Measurements from ENCODE around the gene RNF222.
"Not testable (repeated sequence)": the region's sequence is repeated elsewhere in the genome, so short reads cannot be mapped to it uniquely, and the experiment has no call there.

The RNF222 gene

DNA sequence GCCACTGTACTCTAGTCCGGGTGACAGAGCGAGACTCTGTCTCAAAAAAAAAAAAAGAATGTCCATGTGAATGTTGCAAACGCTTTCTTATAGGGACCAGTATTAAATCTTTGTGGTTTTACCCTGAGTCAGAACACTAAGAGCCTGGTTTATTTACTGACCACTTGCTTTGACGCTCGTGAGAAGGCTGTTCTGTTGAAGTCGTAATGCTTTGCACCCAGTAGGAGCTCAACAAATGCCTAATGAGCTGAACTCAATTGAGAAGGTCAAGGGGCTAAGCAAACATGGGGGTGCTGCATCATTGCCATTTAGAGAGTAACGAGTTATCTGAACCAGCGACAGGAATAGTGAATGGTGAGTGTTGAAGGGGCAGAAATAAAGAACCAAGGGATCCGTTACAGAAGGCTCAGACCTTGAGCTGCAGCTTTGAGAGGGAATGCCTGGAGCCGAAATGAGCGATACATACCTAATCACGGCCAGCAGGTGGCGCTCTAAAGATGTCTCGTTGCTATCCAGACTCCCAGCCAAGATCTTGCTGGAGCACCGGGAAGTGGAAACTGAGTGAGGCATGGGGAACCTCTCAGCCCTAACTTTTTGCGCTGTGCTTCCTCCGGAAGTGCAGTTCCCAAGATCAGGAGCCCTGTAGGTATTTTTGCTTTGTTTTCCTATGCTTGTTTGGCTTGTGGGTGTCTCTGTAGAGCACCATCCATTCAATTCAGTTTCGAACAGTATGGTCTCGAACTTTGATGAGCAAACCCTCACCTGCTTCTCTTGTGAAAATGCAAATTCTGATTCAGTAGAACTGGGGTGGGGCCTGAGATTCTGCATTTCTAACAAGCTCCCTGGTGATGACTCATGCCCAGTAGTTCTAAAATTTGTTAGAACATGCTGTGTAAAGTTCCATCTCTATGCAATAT, 12.6 kb upstream of the RNF222 start:
- DNase-seq: peak; percentile 50 to 89

DNA sequence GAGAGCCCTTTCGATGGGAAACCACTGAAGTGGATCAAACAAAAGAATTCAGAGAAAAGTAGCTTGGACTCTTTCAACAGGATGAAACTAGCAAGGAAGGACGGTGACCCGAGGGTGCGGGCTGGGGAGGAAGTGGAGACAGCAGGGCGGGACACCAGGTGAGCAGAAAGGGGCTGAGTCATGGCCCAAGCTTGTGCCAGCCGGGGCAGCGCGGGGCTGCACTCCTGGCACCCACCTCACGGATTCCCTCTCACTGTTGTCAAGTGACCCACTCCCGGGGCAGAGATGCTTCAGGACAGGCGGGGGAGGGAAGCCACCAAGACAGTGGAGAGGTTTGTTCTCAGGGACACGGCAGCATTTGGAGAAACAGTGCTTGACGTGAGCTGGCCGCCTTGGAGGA, 10.7 kb upstream of the RNF222 start:
- DNase-seq: no peak

GRCh38 chr17:8406174-8406573, 8.5 kb upstream of the RNF222 start:
- DNase-seq: no peak

DNA sequence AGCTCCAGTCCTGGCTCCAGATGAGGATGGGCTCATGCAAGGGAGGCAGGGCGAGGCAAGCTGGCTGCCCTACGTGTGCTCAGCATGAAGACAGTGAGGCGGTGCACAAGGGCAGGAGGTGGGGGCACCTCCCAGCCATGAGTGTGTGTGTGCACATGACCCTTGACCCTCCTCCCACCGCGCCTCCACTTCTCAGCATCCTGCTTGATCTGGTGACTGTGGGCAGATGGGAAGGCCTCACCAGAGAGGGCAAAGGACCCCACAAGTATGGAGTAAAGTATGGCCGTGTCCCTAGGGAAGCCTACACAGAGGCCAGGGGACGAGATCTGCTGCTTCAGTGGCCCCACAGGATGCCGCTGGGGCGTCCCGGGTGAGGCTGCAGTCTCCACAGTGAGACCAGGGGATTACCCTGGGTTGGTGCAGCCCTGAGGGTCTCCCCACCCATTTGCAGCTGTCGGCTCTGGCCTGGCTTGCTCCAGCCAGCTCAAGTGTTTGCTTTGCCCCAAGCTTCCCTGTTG, 7.9 kb upstream of the RNF222 start:
- no peak for DNase-seq

DNA sequence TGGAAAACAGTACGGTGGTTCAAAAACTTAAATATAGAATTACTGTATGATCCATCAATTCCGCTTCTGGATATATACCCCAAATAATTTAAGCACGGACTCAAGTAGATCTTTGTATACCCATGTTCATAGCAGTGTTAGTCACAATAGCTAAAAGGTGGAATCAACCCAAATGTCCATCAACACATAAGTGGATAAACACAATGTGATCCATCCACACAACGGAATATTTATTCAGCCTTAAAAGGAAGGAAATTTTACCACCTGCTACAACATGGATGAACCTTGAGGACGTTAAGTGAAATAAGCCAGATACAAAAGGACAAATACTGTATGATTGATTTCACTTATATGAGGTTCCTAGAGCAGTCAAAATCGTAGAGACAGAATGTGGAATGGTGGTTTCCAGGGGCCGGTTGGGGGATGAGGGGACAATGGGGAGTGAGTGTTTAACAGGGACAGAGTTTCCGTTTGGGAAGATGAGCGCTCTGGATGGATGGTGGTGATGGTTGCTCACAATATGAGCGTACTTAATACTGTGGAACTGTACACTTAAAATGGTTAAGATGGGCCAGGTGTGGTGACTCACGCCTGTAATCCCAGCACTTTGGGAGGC, 5.4 kb upstream of the RNF222 start:
- no peak for DNase-seq

GRCh38 chr17:8401107-8401506, 3.5 kb upstream of the RNF222 start:
- no peak for DNase-seq

GRCh38 chr17:8398980-8399379, 1.4 kb upstream of the RNF222 start:
- no peak for DNase-seq

DNA sequence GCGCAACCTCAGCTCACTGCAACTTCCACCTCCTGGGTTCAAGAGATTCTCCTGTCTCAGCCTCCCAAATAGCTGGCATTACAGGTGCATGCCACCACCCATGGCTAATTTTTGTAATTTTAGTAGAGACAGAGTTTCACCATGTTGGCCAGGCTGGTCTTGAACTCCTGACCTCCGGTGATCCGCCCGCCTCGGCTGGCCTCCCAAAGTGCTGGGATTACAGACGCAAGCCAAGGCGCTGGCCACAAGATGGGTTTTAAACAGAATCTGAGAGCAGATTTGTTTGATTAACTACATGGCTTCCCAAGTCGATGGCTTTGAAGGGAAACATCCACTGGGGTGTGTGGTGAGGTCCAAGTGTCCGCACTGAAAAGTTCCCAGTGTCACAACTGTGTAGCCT, 3.1 kb downstream of the RNF222 start:
- DNase-seq: not testable (repeated sequence)

DNA sequence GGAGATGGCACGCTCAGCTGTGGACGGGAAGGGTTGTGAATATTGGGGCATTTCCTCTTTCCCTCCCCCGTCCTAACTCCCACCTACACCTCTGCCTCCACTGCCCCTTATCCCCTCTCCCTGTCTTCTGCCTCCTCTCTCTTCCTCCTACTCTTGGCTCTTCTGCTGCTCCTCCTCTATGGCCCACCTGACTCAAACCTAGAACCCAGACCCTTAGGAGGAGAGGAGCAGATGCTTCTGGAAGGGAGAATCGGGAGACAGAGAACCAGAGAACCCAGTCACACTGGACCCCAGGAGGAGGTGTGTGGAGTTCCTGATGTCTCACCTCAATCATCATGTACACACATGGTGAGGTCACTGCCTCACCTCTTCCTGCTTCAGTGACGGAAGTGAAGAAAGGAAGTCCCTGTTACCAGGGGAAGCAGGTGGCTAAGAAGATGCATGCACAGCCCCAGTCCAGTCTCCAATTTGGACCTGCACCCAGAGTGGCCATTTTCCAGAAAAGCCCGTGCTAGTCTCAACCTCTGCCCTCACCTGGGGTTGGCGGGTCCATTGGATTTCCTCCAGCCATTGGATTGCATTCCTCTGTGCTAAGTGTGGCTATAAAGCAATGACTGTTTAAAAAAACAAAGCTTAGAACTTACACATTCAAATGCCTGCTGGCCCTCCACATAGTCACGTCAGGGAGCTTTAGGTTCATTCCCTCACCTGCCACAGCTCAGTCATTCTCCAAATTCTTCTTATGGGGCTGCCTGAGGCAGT, 4.0 kb downstream of the RNF222 start:
- no peak for DNase-seq

DNA sequence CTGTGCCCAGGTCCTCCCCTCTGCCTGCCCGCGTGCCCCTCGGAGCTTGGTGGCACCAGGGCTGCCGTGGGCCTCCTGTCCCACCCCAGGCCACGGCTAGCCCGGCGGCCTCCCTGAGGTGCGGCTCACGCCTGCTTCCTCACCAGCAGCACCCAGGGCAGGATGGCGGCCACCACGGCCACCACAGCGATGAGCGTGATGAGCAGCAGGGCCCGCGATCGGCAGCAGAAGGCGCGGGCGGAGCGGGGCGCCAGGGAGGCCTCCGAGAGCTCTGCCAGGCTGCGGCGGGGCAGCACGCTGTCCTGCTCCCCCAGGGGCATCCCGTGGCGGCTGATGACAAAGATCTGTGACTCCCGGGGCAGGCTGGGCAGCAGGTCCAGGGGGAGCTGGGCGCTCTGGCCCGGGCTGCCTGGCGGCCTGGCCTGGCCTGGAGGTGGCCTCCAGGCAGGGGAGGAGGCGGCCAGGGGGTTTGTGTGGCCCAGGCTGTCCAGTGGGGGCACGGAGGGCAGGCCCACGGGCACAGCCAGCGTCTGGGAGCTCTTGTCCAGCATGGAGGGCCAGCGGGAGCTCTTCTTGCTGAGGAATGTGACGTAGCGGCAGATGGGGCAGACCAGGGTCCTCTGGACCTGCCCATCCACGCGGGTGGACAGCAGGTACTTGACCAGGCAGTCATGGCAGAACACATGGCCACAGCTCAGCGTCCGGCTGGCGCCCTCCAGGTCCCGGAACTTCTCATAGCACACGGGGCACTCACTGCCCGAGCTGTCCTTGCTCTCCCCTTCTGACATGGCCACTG, 4.8 kb downstream of the RNF222 start:
- DNase-seq: no peak

DNA sequence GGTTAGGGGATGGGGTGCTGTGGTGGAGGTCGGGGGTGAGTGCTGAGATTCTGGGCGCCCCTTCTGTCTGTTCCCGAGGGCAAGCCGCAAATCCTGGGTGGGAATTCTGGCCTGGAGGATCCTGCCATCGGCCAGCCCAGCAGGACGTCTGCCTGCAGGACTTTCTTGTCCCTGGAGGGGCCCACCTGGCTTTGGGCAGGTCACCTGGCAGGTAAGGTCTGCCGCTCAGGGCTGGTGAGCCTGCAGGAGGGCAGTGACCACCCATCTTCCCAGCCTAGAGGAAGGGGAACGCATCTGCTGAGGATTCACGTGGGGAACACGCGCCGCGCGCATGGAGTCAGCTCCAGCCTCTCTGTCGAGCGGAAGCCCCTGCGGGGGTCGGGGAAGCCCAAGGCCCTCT, 5.4 kb downstream of the RNF222 start:
- no peak for DNase-seq

GRCh38 chr17:8391711-8392110, 5.9 kb downstream of the RNF222 start:
- no peak for DNase-seq

DNA sequence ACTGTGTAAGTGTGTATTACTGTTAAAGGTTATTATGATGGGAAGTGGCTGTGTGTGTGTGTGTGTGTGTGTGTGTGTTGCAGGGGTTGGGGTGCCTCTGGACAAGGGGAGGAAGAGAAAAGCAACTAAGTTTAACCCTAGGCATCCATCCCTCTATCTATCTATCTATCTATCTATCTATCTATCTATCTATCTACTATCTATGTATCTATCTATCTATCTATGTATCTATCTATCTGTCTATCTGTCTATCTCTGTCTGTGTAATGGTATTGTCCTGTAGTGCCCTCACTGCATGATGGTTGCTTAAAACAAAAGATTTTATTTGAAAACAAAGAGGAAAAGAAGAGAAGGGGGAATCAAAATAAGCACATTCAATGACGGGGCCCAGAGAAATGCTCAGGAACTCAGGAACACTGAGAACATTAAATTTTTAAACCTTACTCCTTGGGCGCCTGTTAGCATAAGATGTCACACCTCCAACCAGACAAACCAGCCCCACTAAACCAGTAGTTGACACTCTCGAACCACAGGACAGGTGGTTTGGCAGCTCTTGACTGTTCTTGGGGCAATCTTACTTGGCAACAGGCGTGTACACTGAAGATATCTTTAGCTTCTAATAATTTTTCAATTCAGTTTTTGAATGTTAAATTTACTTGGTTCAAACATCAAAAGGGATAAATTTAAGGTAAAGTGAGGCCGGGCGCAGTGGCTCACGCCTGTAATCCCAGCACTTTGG, 9.5 kb downstream of the RNF222 start:
- DNase-seq: no peak

DNA sequence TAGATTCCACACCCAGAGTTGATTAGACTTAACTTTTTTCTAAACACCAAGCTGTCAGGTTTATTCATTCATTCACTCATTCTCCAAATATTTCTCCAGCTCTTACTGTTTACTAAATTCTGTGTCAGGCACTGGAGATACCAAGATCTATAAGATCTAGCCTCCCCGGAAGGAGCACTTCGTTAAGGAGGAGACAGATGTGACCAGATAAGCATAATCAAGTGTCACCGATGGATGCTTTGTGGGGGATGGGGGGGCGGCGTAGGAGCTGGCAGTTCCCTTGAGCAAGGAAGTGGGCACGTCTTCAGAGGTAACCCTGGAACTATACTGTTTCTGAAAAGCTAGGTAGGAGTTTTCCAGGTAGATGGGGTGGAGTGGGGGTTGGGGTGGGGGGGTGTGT, 10.8 kb downstream of the RNF222 start:
- DNase-seq: no peak

DNA sequence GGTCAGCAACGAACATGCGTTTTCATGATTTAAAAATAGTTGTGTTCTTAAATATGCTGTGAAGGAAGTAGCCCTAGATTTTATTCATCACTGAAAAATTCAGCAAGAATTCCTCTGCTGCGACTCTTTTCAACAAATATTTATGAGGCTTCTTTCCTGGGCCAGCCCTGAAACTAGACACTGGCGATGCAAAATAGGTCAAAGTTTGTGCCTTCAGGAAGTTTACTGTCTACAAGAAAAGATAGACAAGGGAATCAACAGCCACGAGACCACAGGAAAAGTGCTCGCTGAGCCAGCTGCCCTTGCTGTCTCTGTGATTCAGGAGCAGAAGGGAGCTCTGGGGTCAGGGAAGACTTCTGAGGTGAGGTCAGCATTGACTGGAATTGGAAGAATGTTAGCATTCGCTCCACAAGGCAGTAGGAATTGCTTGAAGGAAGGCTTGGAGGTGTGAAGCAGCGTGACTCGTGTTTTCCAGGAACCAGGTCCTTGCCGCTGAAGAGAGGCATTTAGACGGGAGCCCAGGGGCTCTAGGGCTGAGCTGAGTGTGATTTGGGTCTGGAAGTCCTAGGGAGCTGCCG, 12.7 kb downstream of the RNF222 start:
- DNase-seq: no peak

- DNase-seq: peak; percentile 98
These were observed 14.3 kb downstream of the RNF222 start, which contains the start of gene RPL26 for GRCh38 chr17:8383143-8383822. TSS of gene RPL26 (minus strand) at chr17:8383193. CDS start at chr17:8382310, 883 bp downstream.

DNA sequence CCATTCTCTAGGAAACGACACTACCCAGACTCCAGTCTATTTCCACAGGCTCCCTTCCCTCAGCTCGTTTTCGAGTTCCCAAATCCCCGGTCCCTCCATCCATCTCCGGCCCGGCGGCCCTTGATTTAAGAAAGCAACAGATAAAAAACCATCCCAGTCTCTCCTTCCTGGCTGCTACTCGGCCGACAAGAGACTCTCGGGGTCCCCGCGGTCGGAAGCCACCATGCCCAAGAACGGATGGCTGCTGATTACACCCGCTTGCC, 14.8 kb downstream of the RNF222 start:
- no peak for DNase-seq

GRCh38 chr17:8382052-8382879, 15.4 kb downstream of the RNF222 start:
- no peak for DNase-seq

GRCh38 chr17:8380049-8380448, 17.6 kb downstream of the RNF222 start:
- no peak for DNase-seq

GRCh38 chr17:8378117-8378516, 19.5 kb downstream of the RNF222 start:
- DNase-seq: not testable (repeated sequence)
